ENCODE data around the gene CCR5.

Gene CCR5

GRCh38 chr3:46416125-46416810 lies 45.5 kb downstream of the CCR5 start:
- no peak for TF ChIP-seq ZNF274 (IDR thresholded peaks at IDR 0.05; ENCODE audit: low read depth, low read length)
- no peak overlapping the region for H3K4me3 ChIP-seq (ENCODE audit: low read length)

DNA sequence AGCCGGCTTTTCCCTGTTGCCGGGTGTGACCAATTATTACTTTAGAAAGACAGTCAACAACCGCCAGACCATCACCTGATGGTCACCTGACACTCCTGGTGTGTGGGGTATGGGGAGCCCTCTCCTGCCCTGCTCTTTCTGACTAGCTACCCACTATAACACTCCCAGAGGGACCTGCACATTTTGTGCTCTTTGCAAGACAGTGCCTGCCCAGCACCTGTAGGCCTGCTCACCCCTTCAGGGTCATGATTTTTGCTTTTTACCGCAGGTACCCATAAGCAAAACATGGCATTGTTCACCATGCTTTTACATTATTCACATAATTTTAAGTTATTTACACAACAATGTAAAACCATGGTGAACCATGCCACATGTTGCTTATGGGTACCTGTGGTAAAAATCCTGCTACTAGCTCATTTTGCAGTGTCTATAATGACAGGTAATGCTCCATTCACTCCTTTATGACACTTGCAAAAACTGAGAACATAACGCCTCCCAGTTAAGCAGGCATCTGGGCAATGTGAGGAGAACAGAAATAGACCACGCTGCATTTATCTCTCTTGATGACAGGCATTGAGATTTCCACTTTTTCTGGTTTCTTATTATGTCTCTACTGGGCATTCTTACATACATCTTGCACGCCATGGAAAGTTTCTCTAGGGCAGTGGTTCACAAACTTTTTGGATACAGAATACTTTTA lies 46.2 kb downstream of the CCR5 start:
- no peak for TF ChIP-seq ZNF274 (IDR thresholded peaks at IDR 0.05; ENCODE audit: low read depth, low read length)
- H3K4me3 ChIP-seq (ENCODE audit: low read length) = no peak overlapping the region

- TF ChIP-seq ZNF274 (IDR thresholded peaks at IDR 0.05; ENCODE audit: low read depth, low read length) = no peak
Observed at GRCh38 chr3:46417841-46418611, 47.3 kb downstream of the CCR5 start.

DNA sequence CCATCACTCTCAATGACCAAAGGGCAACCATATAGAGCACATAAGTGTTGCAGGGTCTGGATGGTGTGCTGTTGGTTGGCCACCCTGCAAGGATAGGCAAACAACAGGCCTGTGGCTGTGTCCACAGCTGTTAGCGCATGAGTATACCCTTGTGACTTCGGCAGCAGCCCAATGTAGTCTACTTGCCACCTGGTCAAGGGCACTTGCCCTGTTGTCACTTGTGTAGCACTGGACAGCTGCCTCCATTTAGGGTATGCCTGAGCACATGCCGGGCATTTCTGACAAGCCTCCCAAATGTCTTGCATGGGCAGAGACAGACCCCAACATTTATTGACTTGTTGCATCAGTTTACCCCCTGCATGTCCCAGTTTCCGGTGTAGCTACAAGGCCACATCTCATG lies 49.1 kb downstream of the CCR5 start:
- TF ChIP-seq ZNF274 (IDR thresholded peaks at IDR 0.05; ENCODE audit: low read depth, low read length) = no peak
- H3K4me3 ChIP-seq (ENCODE audit: low read length) = no peak overlapping the region

More at GRCh38 chr3:46417841-46418611, 47.3 kb downstream of the CCR5 start:
- H3K4me3 ChIP-seq (ENCODE audit: low read length) = no peak overlapping the region

GRCh38 chr3:46420931-46421330 lies 50.2 kb downstream of the CCR5 start:
- TF ChIP-seq ZNF274 (IDR thresholded peaks at IDR 0.05; ENCODE audit: low read depth, low read length) = no peak
- no peak overlapping the region for H3K4me3 ChIP-seq (ENCODE audit: low read length)

DNA sequence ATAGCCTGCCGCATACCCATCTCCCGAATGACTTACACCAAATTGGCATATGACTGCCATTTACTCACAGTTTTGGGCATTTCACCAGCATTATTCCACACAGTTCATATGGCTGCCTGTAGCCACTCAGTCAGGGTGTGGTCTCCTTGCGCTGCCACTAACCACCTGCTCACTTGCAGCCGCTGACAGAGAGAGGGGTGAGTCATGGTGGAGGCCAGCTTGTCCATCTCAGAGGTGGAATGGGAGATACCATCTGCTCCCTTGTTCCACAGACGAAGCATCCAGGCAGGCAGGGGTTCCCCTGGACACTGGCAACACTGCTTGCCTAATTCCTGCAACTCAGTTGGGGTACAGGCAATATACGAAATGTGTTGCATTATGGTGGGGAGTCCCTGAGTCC lies 51.9 kb downstream of the CCR5 start:
- TF ChIP-seq ZNF274 (IDR thresholded peaks at IDR 0.05; ENCODE audit: low read depth, low read length) = no peak
- H3K4me3 ChIP-seq (ENCODE audit: low read length) = no peak overlapping the region

- no peak overlapping the region for H3K4me3 ChIP-seq (ENCODE audit: low read length)
- no peak for TF ChIP-seq ZNF274 (IDR thresholded peaks at IDR 0.05; ENCODE audit: low read depth, low read length)
Observed at GRCh38 chr3:46423588-46423987, 52.8 kb downstream of the CCR5 start.
